Dedifferentiated amniotic fluid mesenchymal stem cell (primary cell): Measurements from ENCODE around the gene RBM5.
A peak's percentile ranks its signal among the peaks of the same experiment; 100 is the strongest.

Experiments
- DNase-seq: peaks from one replicate; pipeline ENCODE4 v3.0.0-alpha.2; 2016; ENCODE audit errors: extremely low spot score

RBM5 gene

DNA sequence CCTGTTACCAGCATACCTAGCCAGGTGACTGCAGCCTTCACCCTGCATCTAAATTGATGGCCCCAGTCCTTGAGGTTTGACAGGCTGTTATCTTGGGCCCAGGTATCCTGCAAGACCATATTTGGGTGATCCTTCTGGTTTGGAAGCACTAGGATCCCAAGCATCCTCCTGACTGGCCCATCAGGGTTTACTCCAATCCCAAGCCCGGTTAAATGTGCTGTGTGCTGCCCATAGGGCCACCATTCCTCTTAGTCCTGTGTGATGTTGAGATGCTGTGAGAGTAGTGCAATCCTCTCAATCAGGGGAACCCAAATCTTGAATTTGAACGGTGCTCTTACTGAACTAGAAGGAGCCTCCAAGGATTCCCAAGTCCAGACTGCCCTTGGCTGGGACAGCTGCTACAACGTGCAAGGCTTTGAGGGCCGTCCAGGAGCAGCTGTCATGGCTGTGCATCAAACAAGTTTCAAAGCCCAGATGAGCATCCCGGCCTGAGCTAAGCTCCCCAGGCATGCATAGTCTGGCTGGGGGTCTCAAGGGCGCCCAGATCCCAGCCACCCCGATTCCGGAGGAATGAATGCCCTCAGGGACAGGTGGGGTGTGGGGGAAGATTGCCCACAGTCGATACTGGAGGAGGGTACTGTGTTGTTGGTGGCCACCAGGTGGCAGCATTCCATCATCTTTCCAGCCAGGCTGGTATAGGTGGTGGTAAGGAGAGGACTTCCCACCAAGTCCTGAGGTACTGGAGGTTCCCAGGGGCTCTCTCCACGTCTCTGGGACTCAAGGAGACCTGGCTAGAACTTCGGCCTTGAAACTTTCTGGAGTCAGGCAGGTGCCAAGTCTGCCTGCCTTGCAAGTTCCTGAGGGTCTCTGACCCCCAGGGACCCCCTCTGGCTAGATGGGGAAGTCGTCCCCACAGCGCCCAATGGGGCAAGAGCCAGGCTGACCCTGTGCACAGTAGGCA is 32.6 kb downstream of the RBM5 start:
- peak; percentile 65 for DNase-seq

GRCh38 chr3:50122071-50122470 is 33.4 kb downstream of the RBM5 start:
- no peak for DNase-seq

DNA sequence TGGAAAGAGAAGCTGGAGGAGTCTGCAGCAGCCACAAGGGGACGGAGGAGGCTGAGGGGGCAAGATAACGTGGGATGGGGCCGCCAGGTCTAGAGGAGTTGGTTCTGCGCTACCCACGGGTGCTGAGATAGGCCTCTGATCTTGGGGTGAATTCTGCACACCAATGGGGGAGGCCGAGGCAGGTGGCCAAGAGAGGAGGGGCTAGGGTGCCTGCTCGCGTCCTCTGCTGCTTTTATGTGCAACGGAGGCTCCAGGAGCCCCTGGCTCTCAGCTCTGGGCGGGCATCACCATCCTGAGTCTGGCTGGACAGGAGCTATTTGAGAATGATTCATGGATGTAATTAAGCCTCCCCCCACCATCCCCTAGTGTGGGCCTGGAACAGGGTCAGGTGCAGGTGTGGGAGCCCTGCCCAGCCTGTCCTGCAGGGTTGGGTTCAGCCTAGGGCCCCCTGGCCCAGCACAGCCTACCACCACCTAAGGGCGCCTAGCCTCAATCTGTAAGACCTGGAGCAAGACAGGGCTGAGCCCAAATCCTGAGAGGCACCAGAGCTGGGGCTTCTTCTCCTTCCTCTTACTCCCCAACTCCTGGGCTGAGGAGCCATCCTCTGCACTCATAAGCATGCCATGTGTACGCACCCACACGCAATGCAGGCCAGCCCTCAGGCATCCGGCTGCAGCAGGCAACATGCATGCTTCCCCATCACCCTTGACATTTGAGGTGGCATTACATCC is 34.1 kb downstream of the RBM5 start:
- no peak for DNase-seq

GRCh38 chr3:50123394-50124051 is 34.8 kb downstream of the RBM5 start:
- no peak for DNase-seq

GRCh38 chr3:50124052-50124799 is 35.5 kb downstream of the RBM5 start:
- no peak for DNase-seq

DNA sequence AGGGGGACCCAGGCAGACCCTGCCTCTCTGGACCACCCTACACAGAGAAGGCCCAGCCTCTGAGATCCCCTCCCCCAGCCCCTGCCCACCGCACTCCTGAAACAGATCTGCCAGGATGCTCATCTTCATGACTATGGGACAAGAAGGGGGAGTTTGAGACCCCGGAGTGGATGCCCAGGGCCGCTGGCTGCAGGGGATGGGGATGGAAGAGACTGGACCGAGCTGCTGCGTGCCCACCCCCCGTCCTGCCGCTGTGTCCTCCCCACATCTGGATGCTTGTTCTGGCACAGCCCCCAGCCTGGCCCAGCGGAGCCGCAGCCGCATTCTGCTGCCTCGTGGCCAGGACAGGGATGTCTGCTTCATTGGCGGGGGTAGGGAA is 36.1 kb downstream of the RBM5 start:
- DNase-seq = no peak

DNA sequence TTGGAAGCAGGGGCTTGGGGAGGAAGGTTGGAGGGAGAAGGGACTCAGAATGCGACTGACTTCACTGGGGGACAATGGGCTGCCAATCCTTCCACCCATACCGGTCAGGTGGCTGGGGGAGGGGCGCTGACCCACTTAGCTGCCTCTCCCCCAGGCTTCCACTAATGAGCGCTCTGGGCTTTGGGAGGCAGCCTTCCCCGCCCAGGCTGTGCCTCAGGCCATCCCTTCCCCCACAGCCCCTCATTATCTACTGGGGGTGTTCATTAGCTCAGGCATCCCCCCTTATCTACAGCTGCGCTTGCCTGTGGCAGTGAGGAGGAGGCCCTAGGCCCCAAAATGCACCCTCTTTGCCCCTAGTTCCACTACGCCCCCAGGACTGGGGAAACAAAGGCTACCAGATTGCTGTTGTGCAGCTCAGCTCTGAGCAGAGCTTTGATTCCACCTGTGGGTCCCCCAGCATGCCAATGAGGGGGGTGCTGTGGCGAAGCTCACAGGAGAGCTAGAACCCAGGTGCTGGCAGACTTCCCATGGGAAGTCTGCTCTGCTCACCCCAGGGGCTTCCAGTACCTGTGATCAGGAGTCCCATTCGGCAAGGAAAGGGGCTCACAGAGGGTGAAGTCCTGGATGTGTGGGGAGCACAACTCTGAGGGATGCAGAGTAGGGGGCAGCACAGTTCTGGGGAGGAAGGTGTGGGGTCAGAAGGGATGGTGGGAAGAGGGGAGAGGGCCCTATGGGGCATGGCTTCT is 37.0 kb downstream of the RBM5 start:
- no peak for DNase-seq

- DNase-seq = peak; percentile 23
These were observed 37.8 kb downstream of the RBM5 start for GRCh38 chr3:50126287-50127211.

DNA sequence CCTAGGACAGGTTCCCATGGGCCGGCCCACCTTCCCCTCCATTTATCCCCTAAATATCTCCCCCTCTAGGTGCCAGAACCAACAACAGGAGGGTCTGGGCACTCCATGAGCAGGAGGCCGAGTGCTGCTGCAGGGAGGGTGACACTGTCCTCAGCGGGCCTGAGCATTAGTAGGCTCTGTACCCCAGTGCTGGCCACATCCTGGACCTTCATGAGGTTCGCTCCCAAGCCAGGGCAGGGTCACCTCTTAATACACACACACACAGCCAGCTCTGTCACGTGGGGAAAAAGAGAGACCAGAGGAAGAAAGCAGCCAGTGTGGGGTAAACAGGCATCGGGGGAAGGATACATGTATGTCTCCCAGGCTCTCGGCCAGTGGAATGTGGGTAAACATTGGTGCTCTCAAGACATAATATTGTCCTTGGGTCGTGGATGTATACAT is 38.6 kb downstream of the RBM5 start:
- DNase-seq = no peak

DNA sequence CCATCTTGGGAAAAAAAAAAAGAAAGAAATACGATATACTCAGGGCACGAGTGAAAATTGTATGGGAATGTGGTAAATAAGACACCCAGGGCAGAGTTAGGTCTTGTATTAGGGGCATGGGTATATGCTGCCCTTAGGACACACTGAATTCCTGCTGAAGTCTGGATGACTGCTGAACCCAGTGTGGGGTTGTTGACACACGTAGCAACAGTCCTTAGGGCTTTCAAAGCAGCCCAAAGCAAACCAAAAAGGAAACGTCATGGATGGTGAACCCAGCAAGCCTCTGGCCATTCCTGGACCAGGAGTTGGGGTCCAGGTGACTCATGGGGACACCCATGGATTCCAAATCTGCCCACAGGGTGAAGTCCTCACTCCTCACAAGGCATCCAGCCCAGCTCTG is 39.3 kb downstream of the RBM5 start:
- no peak for DNase-seq

- no peak for DNase-seq
These were observed 41.7 kb downstream of the RBM5 start for GRCh38 chr3:50130436-50130835.

- DNase-seq = no peak
These were observed 43.9 kb downstream of the RBM5 start for GRCh38 chr3:50132421-50133282.

DNA sequence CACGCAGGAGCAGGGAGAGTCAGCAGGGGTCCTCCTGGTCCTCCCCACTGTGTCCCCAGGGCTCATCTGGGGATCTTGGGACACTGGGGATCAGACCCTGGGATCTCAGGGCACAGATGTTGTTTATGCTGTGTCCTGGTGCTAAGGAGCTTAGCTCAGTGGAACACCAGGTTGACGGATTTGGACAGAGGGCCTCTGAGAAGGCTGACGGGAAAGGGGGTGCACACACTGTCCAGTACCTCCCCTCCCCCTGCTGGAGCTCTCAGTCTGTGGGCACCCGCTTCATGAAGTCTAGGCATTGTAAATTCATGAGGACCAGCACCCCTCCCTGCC is 44.5 kb downstream of the RBM5 start:
- no peak for DNase-seq

GRCh38 chr3:50134367-50134766 is 45.6 kb downstream of the RBM5 start:
- no peak for DNase-seq

DNA sequence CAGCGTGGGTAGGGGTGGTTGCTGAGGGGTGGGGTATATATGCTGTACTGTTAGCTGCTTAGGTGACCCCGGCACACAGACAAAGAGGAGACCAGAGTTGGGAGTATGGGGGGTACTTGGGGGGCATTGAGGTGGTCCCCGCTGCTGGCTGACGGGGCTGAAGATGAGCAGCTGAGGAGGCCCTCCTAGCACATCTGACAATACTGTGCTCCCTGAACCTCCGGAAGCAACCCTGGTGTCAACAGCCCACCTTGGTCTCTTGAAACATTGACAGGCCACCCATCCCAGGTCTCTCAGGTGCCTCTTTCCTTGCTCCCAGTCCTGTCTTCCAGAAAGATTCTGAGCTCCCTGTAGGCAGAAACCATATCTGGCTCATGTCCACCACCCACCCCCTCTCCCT is 47.2 kb downstream of the RBM5 start:
- no peak for DNase-seq

DNA sequence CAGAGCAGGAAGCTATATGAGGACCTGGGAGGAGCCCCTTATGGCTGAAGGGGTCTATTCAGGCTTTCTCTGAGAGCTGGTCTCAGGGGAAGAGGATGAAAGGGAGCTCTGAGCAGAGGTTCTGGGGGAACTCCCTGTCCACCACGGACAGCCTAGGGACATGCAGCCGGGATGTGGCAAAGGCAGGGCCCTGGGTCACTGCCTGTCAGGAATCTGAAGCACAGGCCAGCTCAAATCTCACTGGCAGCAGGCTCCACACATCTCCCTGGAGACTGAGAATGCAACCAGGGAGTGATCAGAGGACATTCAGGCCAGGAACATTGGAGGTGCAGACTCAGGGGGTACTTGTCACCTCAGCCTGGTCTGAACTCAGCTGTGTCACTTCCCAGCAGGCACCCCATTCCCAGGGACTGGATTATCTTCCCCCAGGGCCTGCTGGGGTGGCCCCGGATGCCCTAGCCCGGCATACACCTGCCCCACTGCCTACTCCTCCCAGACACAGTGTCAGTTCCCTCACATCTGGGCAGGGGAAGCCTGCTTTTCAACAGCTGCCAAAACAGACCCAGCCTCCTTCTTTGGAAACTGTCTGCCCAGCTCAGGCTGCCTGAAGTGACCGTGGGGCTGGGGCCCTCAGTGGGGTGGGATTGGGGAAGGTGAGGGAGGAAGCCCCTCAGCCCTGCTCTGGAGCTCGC is 48.1 kb downstream of the RBM5 start:
- peak; percentile 15 for DNase-seq

DNA sequence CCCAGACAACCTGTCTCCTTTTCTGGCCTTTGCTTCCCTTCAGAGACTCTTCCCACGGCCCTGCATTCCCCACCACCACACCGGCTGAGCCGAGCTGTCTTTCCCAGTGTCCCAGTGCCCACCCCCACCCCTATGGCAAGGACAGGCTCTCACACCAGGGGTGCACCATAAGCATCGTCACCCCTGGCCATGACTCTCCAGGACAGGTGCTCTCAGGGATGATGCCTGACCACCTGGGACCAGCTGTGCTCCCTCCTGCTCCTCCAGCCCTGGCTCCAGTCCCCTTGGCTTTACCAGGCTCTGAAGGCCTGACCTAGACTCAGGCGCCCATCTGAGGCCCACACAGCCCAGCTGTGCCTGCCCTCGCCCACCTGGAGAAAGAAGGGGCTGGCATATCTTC is 48.8 kb downstream of the RBM5 start:
- no peak for DNase-seq
